ENCODE measurements around the gene FGD5. TPM values are rescaled to one million over a fixed set of nuclear protein-coding genes. Genes with fewer than 3 reads are reported as not detected.
A peak's percentile ranks its signal among the peaks of the same experiment; 100 is the strongest.
"Not testable (repeated sequence)": the region's sequence is repeated elsewhere in the genome, so short reads cannot be mapped to it uniquely, and the experiment has no call there.

Gene FGD5
- total RNA-seq, 4 donors from 2014 or later: 3.8 to 10.2 (median 7.6) TPM

DNA sequence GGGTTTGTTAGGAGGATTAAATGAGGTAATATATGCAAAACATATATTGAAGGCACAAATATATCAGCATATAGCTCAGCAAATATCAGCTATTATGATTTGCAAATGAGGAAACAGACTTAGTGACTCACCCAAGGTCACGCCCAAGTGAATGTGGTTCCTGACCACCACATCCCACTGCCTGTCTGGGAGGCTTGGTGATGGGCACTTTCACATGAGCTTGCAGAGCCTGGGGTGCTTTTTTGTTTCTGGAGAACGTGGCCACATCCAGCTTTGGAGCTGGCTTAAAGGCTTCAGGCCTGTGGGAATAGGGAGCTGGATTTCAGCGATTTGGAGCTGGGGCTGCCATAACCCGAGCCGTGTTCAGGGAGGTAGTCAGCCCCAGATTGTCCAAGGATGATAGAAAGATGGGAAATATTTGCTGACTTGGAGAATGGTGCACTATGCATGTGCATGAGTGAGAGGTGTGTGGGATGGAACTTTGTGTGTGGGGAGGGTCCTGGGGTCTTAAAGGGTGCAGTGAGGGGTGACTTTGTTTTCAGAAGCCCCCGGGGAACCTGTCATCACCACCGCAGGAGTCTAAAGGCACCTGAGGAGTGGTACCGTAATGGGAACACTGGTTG, 12.0 kb upstream of the FGD5 start:
- intact Hi-C loops (cut with DNase I; ENCODE audit: low total_unique reads): no loop called here
- DNase-seq (ENCODE audit: low spot score in 2 of 2): no peak
- 68 to 74% methylated on average over 8 of the region's 8 CpGs for WGBS, 2 donors
- TF ChIP-seq POLR2A (IDR thresholded peaks at IDR 0.05): no peak
- TF ChIP-seq, protein P1, sequence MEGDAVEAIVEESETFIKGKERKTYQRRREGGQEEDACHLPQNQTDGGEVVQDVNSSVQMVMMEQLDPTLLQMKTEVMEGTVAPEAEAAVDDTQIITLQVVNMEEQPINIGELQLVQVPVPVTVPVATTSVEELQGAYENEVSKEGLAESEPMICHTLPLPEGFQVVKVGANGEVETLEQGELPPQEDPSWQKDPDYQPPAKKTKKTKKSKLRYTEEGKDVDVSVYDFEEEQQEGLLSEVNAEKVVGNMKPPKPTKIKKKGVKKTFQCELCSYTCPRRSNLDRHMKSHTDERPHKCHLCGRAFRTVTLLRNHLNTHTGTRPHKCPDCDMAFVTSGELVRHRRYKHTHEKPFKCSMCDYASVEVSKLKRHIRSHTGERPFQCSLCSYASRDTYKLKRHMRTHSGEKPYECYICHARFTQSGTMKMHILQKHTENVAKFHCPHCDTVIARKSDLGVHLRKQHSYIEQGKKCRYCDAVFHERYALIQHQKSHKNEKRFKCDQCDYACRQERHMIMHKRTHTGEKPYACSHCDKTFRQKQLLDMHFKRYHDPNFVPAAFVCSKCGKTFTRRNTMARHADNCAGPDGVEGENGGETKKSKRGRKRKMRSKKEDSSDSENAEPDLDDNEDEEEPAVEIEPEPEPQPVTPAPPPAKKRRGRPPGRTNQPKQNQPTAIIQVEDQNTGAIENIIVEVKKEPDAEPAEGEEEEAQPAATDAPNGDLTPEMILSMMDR (IDR thresholded peaks at IDR 0.05): no peak
- no peak overlapping the region for H3K4me3 ChIP-seq (ENCODE audit: low read depth, poor library complexity, severe bottlenecking)

DNA sequence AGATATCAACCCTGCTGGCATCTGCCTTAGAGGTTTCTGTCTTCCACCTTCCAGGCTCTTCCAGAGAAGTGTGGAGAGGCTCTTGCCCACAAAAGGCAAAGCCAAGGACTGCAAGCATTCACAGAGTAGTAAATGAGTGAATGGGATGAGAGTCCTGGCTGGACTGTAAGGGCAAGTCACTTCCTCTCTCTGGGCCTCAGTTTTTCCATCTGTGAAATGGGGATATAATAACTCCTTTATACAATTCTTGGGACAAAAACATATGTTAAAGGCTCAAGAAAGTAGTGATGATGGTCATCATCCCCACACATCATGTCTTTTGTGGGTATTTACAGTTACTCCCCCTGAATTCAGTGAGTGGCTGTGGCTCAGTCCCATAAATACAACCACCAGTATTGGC, 10.7 kb upstream of the FGD5 start:
- intact Hi-C loops (cut with DNase I; ENCODE audit: low total_unique reads): no loop called here
- no peak overlapping the region for H3K4me3 ChIP-seq (ENCODE audit: low read depth, poor library complexity, severe bottlenecking)
- TF ChIP-seq, protein P1 (IDR thresholded peaks at IDR 0.05): no peak
- no peak for TF ChIP-seq POLR2A (IDR thresholded peaks at IDR 0.05)
- DNase-seq (ENCODE audit: low spot score in 2 of 2): no peak

DNA sequence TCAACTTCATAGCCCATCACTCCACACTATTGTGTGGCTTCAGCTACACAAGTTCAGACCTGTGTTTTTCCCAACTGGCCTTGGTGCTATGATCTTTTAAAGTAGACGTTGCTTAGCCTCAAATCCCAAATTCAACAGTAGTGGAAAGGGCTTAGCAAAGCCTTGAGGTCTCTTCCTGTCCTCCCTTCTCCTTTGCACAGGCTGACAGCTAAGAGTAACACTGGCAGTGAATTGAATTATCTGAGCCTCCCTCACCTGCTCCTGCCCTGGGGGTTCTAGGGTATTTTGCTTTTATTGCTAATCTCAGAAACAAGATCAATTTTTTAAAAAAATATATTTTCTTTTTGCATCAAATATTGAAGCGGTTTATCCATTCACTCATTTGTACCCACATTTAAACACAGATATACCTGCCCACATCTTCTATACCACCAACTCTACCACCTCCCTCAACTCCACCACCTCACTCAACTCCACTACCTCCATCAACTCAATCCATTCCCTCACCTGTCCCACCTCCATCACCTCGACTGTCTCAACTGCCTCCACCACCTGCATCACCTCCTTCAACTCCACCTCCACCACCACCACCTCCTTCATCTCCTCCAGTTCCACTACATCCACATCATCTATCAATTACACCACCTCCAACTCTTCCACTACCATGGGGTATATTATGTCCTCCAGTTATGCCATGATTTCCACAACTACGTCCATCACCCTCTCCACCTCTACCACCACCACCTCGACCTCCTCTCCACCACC, 10.1 kb upstream of the FGD5 start:
- TF ChIP-seq, protein P1 (IDR thresholded peaks at IDR 0.05): no peak
- no peak for TF ChIP-seq POLR2A (IDR thresholded peaks at IDR 0.05)
- no peak overlapping the region for H3K4me3 ChIP-seq (ENCODE audit: low read depth, poor library complexity, severe bottlenecking)
- no peak for DNase-seq (ENCODE audit: low spot score in 2 of 2)
- intact Hi-C loops (cut with DNase I; ENCODE audit: low total_unique reads): no loop called here
- WGBS, 2 donors: 80 to 84% methylated on average over 5 of the region's 5 CpGs

DNA sequence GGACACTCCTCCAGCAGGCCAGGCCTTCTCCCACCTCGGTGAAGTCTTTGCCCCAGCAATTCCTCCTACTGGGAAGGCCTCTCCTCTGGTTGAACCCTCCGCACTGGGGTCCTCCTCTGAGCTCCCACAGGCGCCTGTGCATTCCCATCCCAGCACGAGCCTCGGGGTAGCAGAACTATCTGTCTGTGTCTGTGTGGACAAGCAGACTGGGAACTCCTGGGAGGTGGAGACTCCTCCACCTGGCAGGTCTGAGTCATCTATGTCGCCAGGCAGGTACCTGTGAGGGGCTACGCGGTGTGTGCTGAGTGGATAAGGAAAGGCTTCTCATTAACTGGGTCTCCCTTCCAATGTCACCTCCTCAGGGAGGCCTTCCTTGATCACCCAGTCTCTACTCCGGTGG, 9.2 kb upstream of the FGD5 start:
- 57 to 59% methylated on average over 9 of the region's 9 CpGs for WGBS, 2 donors
- DNase-seq (ENCODE audit: low spot score in 2 of 2); intact Hi-C loops (cut with DNase I; ENCODE audit: low total_unique reads); H3K4me3 ChIP-seq (ENCODE audit: low read depth, poor library complexity, severe bottlenecking): not testable (repeated sequence)

DNA sequence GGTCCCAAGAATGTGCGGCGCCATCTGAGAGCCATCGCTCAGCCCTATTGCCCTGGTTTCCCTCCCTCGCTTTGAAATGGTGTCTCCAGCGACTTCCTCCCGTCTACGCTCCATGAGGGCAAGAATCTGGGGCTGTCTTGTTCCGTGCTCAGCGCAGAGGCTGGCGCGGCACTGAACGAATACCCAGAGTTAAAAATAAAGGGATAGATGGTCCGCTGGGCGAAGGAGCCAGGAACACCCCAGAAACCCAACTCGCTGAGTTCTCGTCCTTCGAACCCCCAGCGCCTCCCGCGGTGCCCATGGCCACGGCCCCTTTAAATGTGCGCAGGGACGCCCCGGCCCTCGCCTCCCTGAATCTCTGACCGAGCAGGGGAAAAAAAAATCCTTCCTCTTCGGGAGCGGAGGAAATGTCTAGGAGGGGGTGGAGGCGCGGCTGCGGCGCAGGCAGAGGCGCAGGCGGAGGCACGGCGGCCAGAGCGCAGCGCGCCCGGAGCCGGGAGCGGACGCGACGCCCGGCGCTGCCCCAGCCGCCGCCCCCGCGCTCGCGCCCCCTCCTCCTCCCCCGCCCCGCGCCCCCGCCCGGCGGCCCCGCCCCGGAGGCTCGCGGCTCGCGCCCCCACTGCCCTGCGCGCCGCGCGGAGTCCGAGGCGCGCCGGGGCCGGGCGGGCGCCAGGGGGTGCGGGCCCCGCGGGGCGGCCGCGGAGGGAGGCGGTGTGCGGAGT, 8.5 kb upstream of the FGD5 start:
- intact Hi-C loops (cut with DNase I; ENCODE audit: low total_unique reads): no loop called here
- H3K4me3 ChIP-seq (ENCODE audit: low read depth, poor library complexity, severe bottlenecking): peak overlapping the region; percentile 37
- no peak for DNase-seq (ENCODE audit: low spot score in 2 of 2)
- TF ChIP-seq POLR2A (IDR thresholded peaks at IDR 0.05): no peak
- TF ChIP-seq, protein P1 (IDR thresholded peaks at IDR 0.05): no peak
- WGBS, 2 donors: 3 to 5% methylated on average over 28 to 41 of the region's 85 CpGs
